ENCODE data around the gene ZNF77.
A peak's percentile ranks its signal among the peaks of the same experiment; 100 is the strongest.
"Not testable (repeated sequence)": the region's sequence is repeated elsewhere in the genome, so short reads cannot be mapped to it uniquely, and the experiment has no call there.

Gene ZNF77

GRCh38 chr19:2944775-2945574, at the start of gene ZNF77:
ZNF77 (minus strand) TSS chr19:2944971; CDS start chr19:2944840, 131 bp downstream.
- DNase-seq = peak; percentile 92

GRCh38 chr19:2993579-2993978, 48.8 kb upstream of the ZNF77 start:
- no peak for DNase-seq

DNA sequence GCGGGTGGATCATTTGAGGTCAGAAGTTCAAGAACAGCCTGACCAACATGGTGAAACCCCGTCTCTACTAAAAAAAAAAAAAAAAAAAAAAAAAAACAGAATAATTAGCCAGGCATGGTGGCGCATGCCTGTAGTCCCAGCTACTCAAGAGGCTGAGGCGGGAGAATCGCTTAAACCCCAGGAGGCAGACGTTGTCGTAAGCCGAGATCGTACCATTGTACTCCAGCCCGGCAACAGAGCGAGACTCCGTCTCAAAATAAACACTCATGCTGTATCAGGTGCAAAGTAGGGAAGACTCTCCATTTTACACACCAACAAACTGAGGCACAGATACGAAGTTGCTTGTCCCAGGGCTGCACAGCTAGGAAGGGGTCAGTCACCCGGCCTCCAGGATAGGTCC, 48.2 kb upstream of the ZNF77 start:
- DNase-seq = no peak

- not testable (repeated sequence) for DNase-seq
Observed at GRCh38 chr19:2992333-2992732, 47.6 kb upstream of the ZNF77 start.

DNA sequence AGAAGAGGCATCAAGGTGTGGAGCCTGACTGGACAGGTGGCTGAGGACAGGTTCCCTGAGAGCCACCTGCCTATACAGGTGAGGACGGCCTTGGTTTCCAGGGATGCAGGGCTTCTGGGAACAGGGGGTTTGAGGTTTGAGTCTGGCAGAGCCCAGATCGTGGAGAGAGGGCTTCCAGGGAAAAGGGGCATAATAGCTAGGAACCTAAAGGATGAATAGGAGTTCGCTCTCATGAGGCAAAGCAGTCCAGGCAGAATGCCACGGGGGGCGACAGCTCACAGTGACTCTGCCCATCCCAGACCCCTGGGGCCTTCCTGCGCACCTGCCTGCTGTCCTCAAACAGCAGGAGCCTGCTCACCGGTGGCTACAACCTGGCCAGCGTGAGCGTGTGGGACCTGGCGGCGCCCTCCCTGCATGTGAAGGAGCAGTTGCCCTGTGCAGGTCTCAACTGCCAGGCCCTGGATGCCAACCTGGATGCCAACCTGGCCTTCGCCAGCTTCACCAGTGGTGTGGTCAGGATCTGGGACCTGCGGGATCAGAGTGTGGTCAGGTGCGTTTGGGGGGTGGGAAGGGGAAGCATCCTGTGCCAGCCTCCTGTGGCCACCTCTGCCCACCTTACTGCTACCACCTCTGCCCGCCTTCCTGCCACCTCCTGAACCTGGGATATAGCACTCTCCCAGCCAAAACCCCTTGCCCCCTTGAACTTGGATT, 44.6 kb upstream of the ZNF77 start:
- no peak for DNase-seq

GRCh38 chr19:2988568-2988967, 43.8 kb upstream of the ZNF77 start:
- no peak for DNase-seq

DNA sequence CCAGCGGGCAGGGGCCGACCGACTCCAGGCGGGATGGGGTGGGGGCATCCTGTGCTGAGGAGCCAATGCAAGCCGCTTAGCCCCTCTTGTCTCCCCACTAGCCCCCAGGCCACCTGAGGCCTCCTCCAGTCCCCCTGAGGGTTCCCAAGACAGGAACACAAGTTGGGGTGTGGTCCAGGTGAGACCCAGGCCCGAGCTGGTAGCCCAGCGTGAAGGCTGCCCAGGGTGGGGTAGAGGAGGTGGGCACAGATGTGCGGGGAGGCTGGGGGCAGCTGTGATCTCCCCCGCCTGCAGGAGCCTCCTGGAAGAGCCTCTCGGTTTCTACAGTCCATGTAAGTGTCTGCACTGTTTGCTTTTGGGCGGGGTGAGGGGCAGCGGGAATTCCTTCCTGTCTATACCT, 43.0 kb upstream of the ZNF77 start:
- no peak for DNase-seq

- DNase-seq = no peak
Observed at GRCh38 chr19:2986951-2987524, 42.3 kb upstream of the ZNF77 start.

GRCh38 chr19:2984215-2984528, 39.4 kb upstream of the ZNF77 start:
- DNase-seq = no peak

DNA sequence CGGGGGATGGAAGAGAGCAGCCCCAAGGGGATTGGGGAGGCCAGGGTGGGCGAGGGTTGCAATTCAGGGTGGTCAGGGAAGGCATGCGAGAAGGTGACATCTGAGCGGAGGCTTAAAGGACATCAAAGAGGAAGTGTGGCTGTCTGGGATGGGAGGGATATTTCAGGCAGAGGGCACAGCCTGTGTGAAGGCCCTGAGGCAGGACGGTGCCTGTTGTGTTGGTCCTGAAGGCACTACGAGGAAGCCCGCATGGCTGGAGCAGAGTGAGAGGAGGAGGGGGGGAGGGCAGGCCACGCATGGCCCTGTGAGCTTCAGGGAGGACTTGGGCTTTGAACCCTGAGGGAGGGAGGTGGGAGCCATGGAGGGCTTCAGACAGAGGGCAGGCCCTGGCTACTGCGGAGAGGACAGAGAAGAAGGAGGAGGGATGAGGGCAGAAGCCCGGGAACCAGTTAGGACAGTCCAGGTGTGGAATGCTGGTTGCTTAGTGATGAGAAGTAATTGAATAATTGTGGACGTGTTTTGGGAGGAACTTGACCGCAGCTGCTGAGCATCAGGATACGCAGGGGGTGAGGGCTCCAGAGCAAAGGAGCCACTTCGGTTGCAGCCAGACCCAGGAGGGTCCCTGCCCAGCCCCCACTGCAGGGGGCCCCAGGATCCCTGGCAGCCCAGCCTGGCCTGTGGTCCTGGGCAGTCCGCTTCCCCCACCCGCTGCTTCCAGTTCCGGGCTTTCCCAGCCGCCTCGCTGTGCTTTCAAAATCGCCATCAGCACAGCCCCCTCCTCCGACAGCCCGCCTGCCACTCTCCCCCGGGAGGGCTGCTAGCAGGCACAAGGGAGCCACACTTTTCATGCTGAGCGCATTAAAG, 38.8 kb upstream of the ZNF77 start:
- DNase-seq = peak; percentile 19

GRCh38 chr19:2982983-2983350, 38.2 kb upstream of the ZNF77 start:
- DNase-seq = no peak

DNA sequence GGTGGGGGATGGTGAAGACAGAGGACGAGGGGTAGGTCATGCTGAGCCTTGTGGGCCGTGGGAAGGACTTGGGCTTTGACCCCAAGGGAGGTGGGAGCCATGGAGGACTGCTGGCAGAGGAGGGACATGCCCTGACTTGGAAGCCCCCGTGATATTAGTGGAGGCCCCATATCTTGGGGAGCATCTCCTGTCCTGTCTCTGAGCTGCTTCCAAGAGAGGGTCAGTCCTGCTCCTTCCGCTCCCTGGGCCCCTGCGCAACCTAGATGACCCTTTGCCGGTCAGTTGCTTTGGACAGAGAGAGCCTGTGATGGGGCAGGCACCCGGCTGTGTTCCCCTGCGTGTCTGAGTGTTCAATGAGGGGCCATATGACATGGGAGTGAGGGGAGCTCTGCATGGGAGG, 37.8 kb upstream of the ZNF77 start:
- no peak for DNase-seq

DNA sequence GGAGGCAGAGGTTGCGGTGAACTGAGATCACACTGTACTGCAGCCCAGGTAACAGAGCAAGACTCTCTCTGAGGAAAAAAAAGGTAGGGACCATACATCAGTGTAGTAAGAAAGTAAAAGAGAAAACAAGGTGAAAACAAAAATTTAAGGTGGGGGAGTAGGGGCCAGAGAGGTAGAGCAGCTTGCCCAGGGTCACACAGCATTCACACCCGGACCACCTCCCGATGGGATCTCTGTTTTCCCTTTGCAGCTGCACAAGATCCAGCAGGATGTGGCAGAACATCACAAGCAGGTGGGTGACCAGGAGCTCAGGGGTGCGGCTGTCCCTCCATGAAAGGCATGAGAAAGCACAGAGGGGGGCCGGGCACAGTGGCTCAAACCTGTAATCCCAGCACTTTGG, 37.1 kb upstream of the ZNF77 start:
- DNase-seq = no peak

- no peak for DNase-seq
Observed at GRCh38 chr19:2978772-2979171, 34.0 kb upstream of the ZNF77 start.

DNA sequence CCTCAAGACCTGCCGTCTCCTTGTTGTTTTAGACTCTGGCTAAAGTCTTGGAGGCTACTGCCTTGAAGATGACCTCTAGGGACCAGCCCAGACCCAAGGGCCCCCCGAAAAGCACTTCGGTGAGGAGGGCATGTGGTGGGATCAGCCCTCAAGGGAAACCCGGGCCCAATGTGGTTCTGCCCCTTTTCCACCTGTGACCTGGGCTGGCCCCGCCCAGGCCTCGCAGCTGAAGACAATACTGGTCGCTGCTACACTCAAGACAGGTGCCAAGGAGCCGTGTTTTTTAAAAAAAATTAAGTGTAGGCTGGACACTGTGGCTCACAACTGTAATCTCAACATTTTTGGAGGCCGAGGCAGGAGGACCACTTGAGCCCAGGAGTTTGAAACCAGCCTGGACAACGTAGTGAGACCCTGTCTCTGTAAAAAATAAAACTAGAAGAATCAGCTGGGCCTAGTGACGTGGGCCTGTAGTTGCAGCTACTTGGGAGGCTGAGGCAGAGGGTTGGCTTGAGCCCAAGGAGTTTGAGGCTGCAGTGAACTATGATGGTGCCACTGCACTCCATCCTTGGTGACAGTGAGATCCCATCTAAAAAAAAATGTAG, 33.5 kb upstream of the ZNF77 start:
- no peak for DNase-seq

DNA sequence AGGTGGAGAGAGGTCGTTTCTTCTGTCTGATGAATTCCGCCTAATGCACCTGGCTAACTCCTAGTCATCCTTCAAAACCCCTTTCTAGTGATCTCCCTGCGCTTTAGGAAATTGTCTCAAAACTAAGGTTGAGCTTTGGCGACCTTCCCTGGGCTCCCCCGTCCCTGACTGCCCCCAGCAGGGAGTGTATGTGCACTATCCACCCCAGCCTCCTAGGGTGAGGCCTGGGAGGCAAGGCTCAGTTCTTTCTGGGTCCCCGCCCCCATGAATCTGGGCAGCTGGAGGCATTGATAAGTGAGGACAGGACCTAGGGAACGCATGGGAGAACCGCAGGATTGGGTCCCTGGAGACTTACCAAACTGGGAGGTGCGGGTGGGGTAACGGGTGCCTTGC, 33.0 kb upstream of the ZNF77 start:
- DNase-seq = no peak

DNA sequence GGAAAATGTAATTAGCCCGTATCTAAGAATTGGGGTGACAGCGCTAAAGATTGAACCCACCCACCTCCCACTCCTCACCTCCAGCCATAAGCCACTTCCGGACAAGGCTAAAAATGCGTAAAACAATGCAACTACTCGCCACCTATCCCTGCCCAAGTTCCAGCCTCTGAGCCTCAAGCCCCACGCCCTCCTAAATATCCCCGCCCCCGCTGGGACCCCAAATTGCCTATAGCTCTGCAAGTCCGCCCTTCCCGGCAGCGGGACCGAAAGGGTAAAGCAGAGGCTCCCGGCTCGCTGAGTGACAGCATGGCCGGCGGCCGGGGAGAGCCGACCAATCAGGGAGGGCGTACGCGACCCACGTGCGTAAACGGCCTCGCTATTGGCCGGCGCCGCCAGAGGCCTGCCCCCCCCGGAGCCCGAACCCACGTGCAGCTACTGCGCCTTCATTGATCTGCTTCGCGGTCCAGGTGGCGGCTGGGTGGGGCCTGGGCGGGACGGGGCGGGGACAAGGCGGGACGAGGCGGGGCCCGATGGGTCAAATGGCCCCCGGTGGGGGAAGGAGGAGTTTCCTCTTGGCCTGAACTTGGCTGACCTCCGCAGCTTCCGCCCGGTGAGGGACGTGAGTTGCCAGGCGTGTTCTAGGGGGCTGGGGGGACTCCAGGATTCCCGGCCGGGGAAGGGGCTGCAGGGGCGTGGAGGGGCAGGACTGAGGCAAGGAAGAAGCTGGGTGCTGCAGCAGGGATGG, 32.4 kb upstream of the ZNF77 start, which contains the start of gene TLE6:
Gene TLE6 (plus strand): TSS at position 564 of the 745 bp plus-strand sequence. CDS start 670 bp downstream, outside the sequence.
- peak; percentile 65 for DNase-seq

GRCh38 chr19:2976609-2977000, 31.8 kb upstream of the ZNF77 start:
- DNase-seq = no peak

DNA sequence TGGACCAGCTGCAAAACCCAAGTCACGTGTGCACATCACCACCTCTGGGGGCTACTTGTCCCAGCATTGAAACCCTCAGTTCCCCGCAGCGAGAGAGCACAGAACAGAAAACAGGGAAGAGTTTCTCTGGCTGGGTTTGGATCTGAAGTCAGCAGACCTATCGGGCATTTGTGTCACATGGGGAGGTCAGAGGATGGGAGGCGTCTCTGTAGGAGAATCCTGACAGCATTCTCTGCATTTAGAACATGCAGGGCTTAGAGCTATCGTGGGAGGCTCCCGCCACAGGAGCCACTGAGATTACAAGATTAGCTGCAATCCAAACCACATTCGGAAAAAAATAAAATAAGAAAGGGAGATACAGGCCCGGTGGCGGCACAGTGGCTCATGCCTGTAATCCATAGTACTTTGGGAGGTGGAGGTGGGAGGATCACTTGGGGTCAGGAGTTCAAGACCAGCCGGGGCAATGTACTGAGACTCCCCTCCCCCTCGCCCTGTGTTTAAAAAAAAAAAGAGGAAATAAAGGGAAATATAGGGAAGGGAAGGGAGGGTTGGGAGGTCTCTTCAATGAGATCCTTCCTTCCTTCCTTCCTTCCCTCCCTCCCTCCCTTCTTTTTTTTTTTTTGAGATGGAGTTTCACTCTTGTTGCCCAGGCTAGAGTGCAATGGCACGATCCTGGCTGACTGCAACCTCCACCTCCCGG, 29.7 kb upstream of the ZNF77 start:
- no peak for DNase-seq

- no peak for DNase-seq
Observed at GRCh38 chr19:2973229-2973628, 28.5 kb upstream of the ZNF77 start.

DNA sequence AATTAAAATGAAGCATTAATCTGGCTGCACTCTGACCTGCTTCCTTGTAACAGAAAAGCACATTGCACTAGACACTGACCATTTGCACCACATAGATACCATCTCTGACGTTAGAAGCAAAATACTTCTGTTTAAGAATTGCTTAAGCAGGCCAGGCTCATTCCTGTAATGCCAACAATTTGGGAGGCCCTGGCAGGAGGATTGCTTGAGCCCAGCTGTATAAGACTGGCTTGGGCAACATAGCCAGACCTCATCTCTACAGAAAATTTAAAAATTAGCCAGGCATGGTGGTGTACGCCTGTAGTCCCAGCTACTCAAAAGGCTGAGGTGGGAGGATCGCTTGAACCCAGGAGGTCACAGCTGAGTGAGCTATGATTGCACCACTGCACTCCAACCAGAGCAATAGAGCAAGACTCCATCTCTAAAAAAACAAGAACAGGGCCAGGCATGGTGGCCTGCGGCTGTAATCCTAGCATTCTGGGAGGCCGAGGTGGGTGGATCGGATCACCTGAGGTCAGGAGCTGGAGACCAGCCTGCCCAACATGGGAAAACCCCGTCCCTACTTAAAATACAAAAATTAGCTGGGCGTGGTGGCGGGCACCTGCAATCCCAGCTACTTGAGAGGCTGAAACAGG, 25.5 kb upstream of the ZNF77 start:
- no peak for DNase-seq
